ENCODE measurements around the gene ERP44.
"Not testable (repeated sequence)": the region's sequence is repeated elsewhere in the genome, so short reads cannot be mapped to it uniquely, and the experiment has no call there.

The ERP44 gene

GRCh38 chr9:100098887-100099721, at the start of gene ERP44, which contains the start of gene INVS:
Gene ERP44, minus strand, starts transcription at chr9:100099000. Its CDS starts 160 bp downstream, at chr9:100098840.
Gene INVS, plus strand, starts transcription at chr9:100099243. Its CDS starts 5,279 bp downstream, at chr9:100104522.
- peak; percentile 94 for DNase-seq

DNA sequence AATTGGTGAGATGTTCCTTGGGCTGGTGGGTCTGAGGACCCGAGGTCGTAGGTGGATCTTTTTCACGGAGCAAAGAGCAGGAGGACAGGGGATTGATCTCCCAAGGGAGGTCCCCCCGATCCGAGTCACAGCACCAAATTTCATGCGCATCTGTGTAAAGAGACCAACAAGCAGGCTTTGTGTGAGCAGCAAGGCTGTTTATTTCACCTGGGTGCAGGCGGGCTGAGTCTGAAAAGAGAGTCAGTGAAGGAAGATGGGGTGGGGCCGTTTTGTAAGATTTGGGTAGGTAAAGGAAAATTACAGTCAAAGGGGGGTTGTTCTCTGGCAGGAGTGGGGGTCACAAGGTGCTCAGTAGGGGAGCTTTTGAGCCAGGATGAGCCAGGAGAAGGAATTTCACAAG, 47.2 kb upstream of the ERP44 start:
- DNase-seq, result not testable (repeated sequence)

GRCh38 chr9:100145167-100145934, 46.6 kb upstream of the ERP44 start:
- not testable (repeated sequence) for DNase-seq

GRCh38 chr9:100141862-100142261, 43.1 kb upstream of the ERP44 start:
- not testable (repeated sequence) for DNase-seq

DNA sequence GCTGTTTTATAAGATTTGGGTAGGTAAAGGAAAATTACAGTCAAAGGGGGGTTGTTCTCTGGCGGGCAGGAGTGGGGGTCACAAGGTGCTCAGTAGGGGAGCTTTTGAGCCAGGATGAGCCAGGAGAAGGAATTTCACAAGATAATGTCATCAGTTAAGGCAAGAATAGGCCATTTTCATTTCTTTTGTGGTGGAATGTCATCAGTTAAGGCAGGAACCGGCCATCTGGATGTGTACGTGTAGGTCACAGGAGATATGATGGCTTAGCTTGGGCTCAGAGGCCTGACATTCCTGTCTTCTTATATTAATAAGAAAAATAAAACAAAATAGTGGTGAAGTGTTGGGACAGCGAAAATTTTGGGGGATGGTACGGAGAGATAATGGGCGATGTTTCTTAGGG, 41.5 kb upstream of the ERP44 start:
- not testable (repeated sequence) for DNase-seq

- DNase-seq, result not testable (repeated sequence)
These were observed 38.0 kb upstream of the ERP44 start for GRCh38 chr9:100136799-100137198.

DNA sequence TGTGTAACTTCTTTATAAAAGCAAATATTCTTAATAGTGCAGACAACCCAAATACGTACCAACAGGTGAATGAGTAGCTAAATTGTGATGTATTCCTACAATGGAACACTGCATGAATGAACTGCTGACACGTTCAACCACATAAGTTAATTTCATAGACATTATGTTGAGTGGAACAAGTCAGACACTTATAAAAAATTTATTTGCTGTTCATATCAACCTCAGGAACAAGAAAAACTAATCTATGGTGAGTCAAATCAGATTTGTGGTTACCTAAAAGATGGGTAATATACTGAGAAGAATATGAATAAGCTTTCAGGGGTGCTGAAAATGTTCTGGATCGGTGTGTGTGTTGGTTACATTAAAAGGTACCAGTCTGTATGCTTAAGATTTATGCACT, 35.9 kb upstream of the ERP44 start:
- DNase-seq, result no peak

DNA sequence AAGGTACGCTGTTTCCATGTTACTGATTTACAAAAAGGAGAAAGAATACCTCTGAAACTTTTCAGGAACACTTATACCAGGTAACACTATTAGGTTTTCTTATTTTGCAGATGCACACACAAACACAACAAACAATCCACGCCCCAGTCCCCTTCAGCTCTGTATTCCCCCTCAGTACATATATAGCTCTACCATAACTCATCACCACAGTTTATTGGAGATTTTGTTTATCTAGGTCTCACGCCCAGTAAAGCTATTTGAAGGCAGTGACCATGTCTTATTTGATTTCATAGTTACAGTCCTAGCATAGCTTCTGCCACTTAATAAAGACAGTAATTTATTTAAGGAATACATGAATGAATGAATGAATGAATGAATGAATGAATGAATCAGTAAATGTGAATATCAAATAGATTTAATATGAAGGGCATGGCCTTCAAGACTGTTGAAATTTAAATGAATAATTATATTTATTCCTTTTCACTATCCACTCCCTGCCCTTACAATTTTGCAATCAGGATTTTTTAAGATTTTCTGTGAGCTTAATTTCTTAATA, 33.2 kb upstream of the ERP44 start:
- DNase-seq, result no peak

DNA sequence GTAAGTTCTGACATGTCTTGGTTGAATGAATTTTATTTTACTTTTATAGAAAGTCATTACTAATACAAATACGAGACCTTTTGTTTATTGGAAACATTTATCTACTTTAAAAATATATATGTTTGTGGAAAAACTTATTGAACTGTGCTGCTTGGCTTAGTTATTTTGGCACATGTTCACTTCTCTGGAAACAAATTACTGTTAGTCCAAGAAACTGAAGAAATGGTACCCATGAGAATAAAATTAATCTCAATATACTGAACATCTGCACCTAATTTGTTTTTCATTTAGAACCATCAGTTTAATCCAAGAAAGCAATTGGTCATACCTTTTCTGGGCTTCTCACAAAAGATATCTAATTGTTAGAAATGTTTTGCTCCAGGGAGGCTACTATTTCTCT, 32.4 kb upstream of the ERP44 start:
- no peak for DNase-seq

DNA sequence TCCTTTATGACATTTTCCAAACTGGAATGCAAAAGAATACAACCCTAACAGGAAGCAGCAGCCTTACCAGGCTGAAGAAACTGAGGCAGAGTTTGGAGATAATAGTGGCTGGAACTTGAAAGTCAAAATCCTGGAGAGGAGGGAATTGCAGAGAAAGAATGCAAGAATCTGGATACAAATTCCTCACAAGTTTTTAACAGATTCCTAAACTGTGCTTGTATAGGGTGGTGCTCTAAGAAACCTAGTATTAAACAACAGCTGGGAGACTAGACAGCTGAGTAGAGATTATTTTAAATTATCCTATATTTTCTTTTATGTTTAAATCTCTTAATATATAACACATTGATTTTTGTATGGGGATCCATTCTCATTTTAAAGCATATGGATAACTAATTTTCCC, 31.0 kb upstream of the ERP44 start:
- no peak for DNase-seq

GRCh38 chr9:100126423-100126822, 27.6 kb upstream of the ERP44 start:
- no peak for DNase-seq

DNA sequence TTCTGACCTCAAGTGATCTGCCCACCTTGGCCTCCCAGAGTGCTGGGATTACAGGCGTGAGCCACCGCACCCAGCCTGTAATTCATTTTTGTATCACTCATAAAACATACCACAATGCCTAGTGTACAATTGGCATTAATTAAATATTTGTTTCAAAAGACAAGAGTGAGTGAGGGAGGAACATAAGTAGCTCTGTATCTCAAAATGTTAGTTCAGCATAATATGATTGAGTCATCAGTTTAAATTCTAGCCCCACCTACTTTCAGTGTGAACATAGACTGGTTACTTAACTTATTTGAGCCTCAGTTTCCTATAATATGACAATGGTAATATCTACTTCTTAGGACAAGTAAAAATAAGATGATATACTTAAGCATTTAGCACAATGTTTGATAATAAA, 27.1 kb upstream of the ERP44 start:
- DNase-seq, result no peak

- no peak for DNase-seq
These were observed 26.4 kb upstream of the ERP44 start for GRCh38 chr9:100125236-100125635.

- no peak for DNase-seq
These were observed 21.5 kb upstream of the ERP44 start for GRCh38 chr9:100120286-100120685.

DNA sequence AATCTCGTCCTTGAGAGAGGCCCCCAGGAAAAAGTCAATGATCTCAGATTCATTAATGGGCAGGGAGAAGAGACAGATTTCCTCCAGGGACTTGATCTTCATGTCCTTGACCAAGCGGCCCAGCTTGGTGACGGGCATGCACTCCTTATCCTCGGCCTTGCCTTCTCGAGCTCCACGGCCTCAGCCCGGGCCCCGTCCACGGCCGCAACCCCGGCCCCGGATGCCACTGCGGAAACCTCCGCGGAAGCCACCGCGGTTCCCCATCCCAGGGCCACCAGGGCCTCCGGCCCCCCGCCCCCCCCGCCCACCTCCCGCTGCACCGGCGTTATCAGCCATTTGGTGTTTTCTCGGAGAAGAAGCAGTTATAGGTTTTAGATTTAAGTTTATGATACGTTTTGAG, 18.5 kb upstream of the ERP44 start:
- no peak for DNase-seq

DNA sequence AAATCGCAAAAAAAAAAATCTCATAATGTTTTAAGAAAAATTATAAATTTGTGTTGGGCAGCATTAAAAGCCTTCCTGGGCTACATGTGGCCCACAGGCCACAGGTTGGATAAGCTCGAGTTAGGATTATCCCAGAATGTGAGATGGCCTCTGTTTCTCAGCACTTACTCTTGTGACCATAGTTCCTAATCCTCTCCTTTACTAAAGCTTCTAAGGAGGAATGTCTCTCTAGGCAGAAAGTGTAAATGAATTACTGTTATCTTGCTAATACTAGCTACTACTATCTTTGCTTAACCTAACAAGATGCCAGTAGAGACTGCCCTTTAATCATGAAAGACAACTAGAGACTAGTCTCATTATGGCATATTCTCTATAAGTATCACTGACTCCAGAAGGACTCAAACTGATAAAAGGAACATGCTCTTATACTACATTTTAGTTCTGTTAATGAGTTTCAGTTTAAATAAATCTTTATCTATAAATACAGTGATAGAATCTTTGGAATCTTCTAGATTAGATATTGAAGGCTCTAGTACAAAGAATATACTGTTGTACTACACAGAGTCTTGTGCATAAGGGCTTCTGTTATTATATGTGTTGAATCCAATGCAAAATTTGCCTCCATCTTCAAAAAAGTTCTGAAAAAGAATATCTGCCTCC, 14.0 kb upstream of the ERP44 start:
- no peak for DNase-seq

GRCh38 chr9:100111235-100111634, 12.4 kb upstream of the ERP44 start:
- no peak for DNase-seq

- DNase-seq, result no peak
These were observed 9.8 kb upstream of the ERP44 start for GRCh38 chr9:100108559-100108958.

DNA sequence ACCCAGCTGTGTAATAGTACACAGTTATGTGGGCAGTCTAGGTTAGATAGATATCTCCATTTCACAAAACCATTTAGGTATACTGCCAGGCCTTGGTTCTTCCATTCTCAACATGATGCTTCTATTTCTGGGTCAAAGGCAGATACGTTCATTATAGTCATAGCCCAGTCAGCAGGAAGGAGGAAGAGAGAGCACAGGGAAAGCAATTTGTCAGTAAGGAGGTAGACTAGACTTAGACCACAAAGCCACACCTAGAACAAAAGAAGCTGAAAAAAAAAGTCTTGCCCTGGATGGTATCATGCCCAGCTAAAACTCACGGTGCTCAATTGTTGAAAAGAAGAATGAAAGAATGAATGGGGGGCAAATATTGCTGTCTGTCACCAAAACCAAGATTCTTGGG, 7.8 kb upstream of the ERP44 start:
- no peak for DNase-seq

GRCh38 chr9:100105861-100106260, 7.1 kb upstream of the ERP44 start:
- DNase-seq, result no peak

DNA sequence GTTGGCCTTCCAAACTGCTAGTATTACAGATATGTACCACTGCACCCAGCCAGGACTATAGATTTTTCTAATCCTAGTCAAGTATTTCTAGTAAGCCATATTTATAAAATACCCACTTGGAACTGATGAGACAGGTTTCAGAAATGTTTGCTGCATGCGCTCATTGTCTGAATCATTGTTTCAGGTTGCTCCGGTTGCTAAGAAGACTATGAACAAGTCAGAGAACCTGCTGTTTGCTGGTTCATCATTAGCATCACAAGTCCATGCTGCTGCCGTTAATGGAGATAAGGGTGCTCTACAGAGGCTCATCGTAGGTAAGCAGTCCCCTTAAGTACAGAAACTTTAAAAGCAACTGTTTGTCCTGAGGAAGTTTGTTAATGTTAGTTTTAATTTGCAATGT, 5.5 kb upstream of the ERP44 start:
- no peak for DNase-seq

- no peak for DNase-seq
These were observed 2.8 kb upstream of the ERP44 start for GRCh38 chr9:100101608-100102007.

DNA sequence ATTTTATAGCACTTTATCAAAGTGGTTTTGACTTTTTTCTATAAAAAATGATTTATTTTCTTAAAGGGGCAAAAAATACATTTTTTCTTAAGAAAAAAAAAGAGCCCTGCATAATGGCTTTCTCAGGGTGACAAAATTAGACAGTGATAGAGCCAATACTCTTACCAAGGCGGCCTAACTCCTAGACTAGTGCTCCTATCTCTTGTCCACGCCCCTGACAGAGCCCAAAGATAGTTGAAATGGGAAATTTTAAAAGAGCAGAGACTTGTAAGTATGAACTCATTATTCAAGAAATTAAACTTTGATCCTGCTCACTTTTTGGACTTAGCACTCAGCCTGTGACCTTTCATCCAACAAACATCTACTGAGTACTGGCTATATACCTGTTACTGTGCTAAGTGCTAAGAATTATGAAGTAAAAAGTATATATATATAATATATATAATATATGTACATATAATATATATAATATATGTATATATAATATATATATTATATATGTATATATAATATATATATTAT, 1.4 kb upstream of the ERP44 start:
- no peak for DNase-seq

Data from activated CD4-positive, alpha-beta T cell treated with anti-CD3 and anti-CD28 coated beads for 1 hour (primary cell).